AG09309 (cell line): ENCODE data around the gene KCNT1.

Source experiments
- DNase-seq: peaks from one replicate; pipeline ENCODE4 v3.0.0-alpha.2; 2010; ENCODE audit warnings: low read depth
- H3K4me3 ChIP-seq: 2 replicates; pipeline ENCODE4 v1.5.1; 2011; ENCODE audit warnings: mild to moderate bottlenecking, low read depth, low read length, moderate library complexity; ENCODE audit not compliant: control insufficient read depth
- TF ChIP-seq, protein P1 (sequence below): IDR thresholded peaks from 2 replicates; pipeline ENCODE4 v1.5.1; 2011; ENCODE audit warnings: mild to moderate bottlenecking, low read depth, low read length, inconsistent platforms; ENCODE audit not compliant: insufficient read depth, control insufficient read depth; ENCODE audit errors: missing control alignments

KCNT1 gene

DNA sequence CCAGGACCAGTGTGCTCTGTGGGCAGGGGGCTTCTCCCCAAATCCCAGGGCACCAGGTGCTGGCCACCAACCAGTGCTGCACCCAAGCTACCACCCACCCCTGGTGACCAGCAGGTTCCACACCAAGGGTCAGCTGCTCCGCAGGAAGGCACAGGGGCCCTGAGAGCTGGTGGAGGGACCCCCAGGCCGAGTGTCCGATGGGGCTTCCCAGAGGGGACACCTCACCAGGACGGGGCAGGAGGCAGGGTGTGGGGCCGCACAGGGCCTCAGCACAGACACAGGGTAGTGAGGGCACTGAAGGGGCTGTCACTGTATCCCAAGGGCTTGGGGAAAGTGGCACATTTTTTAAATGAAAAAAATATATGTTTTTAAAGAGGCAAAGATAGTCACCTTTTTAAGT lies 20.8 kb upstream of the KCNT1 start:
- no peak for DNase-seq

DNA sequence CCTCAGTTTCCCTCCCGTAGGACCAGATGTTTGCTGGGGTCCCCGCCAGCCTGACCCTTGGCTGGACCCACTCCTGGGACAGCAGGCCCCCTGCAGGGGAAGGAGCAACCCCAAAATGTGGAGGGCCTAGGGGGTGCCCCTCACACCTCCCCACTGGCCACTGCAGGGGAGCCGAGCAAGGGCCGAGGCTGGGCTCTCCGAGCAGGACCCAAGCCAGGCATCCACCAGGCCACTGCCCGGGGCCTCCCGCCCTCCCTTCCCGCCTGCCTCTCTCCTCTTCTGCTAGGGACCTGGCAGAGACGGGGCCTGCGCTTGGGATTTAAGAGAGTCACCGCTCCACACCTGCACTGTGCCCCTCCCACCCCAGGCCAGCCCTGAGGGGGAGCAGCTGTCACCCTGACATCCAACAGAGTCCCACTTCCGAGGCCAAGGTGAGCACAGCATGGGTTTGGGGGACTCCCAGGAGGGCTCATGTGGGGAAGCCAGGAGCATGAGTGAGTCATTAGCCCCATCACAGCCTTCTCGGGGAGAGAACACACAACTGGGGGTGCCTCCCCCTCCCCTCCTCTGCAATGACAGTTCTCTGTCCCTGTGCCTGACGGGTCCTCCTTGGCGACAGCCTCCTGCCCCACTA lies 18.5 kb upstream of the KCNT1 start:
- DNase-seq: no peak
- TF ChIP-seq, protein P1, sequence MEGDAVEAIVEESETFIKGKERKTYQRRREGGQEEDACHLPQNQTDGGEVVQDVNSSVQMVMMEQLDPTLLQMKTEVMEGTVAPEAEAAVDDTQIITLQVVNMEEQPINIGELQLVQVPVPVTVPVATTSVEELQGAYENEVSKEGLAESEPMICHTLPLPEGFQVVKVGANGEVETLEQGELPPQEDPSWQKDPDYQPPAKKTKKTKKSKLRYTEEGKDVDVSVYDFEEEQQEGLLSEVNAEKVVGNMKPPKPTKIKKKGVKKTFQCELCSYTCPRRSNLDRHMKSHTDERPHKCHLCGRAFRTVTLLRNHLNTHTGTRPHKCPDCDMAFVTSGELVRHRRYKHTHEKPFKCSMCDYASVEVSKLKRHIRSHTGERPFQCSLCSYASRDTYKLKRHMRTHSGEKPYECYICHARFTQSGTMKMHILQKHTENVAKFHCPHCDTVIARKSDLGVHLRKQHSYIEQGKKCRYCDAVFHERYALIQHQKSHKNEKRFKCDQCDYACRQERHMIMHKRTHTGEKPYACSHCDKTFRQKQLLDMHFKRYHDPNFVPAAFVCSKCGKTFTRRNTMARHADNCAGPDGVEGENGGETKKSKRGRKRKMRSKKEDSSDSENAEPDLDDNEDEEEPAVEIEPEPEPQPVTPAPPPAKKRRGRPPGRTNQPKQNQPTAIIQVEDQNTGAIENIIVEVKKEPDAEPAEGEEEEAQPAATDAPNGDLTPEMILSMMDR: no peak
- H3K4me3 ChIP-seq: no peak overlapping the region

More for the DNA sequence above, 20.8 kb upstream of the KCNT1 start:
- H3K4me3 ChIP-seq: no peak overlapping the region
- TF ChIP-seq, protein P1: no peak

DNA sequence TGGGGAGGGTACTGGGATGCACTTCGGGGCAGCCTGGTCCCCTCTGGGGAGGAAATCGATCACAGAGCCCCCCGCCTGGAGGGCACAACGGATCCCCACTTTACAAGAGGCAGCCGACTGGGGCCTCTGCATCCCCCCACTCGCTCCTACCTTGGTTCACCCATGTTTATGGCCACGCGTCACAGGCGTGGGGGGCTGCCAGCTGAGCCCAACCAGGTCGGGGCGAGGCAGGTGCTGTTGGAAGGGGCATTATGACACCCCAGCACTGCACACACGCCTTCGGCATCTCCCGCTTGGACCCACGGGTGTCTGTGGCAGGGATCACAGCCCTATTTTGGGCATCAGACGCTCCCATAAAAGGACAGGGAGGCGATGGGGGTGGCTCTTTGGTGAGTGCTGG lies 17.3 kb upstream of the KCNT1 start:
- TF ChIP-seq, protein P1: no peak
- no peak for DNase-seq
- H3K4me3 ChIP-seq: no peak overlapping the region

DNA sequence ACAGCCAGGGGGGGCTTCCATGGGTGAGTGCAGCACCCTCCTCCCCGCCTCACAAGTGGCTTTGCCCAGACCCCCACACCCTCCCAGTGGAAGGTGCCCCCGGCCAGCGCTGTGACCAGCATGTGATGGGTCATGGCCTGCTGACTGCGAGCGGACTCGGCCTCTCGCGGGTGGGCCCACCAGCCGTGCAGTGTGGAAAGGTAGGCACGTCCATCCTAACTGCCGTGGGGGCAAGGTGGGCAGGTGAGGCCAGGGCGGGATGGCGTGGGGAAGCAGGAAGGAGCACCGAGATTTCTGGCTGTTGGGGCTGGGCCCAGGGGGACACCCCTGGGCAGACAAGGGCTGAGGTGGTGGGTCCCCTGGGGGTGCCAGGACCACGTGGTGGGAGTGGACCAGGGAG lies 14.8 kb upstream of the KCNT1 start:
- TF ChIP-seq, protein P1: no peak

DNA sequence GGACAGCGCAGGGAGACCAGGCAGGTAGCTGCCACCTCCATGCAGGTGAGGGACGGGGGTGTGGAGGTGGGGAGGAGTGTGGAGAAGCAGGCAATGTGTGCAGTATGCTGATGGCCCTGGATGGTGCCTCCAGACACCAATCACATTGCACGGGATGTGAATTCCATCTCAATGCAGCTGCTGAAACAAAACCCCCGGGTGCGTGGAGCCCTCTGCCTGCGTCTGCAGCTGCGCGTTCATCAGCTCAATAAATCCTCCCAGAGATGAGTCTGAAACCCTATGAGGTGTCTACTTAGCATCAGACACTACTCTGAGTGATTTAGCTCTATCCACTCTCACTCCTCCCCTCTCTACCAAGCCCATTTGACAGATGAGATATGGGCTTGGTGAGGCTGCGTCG lies 13.0 kb upstream of the KCNT1 start:
- TF ChIP-seq, protein P1: no peak
- DNase-seq: no peak

More for the DNA sequence above, 14.8 kb upstream of the KCNT1 start:
- DNase-seq: no peak
- H3K4me3 ChIP-seq: no peak overlapping the region

DNA sequence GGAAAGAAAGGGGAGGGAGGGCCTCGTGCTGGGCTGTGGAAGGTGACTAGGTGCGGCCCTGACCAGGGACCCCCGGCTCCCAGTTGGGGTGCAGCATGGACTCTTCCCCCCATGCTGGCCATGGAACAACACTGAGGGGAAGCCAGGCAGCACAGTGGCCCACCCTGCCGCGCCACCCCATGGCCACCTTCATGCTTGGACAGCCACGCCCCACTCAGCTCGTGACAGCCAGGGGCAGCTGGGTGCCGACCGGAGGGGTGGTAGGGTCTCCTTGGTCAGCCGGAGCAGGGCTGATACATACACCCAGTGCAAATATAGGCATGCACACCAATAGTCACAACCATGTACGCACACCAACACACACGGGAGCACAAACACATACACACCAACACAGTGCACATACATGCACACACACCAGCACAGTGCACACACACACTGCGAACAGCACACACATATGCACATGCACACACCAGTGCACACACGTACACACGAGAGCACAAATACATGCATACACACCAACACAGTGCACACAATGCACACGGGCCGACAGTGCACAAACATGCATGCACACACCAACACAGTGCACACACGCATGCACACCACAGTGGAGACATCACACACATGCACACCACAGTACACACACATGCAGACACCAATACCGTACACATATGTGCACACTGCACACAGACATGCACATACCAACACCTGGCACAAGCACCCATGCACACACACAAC lies 11.0 kb upstream of the KCNT1 start:
- TF ChIP-seq, protein P1: no peak
- no peak overlapping the region for H3K4me3 ChIP-seq
- no peak for DNase-seq

More for the DNA sequence above, 13.0 kb upstream of the KCNT1 start:
- H3K4me3 ChIP-seq: no peak overlapping the region

DNA sequence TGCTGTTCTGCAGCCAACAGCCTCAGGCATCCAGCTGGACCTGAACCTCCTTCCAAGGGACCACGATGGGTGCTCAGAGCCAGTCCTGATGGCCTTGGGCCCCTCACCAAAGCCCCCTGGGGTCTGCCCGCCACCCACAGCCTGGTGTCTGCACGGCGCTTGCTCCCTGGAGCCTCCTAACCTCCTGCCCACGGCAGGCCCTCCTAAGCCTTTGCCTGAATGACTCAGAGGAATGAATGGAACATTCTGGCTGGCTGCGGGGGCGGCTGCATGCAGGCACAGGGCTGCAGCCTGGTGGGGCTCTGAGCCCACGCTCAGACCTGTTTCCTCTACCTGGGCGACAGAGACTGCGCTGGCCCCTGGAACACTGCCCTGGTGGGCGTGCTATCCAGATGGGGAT lies 9.6 kb upstream of the KCNT1 start:
- no peak overlapping the region for H3K4me3 ChIP-seq
- DNase-seq: no peak
- TF ChIP-seq, protein P1: no peak
